NT2/D1 (cell line): ENCODE data around the gene CPZ.

Experiments used
- SUZ12 ChIP-seq: IDR thresholded peaks from 2 replicates; pipeline ENCODE4 v1.6.1; 2011; ENCODE audit not compliant: insufficient read length, insufficient read depth; ENCODE audit errors: extremely low read depth
- ZNF274 ChIP-seq: IDR thresholded peaks from 2 replicates; pipeline ENCODE4 v1.6.1; 2011; ENCODE audit warnings: mild to moderate bottlenecking, low read depth, low read length

- TF ChIP-seq ZNF274 (no peak), SUZ12 (no peak)
Observed at GRCh38 chr4:8547912-8548730, 44.4 kb upstream of the CPZ start.
